Ovary (tissue), 3 donors: ENCODE measurements around the gene ENTR1.

Experiments
- CTCF ChIP-seq, 3 donors: fragments of 450-650 bp in 2 of 3; fragments of 200-600 bp in 1 of 3; IDR thresholded peaks; one replicate each; pipeline versions ENCODE4 v1.5.1 to v1.8.0; 2016 to 2022; ENCODE audit warnings: antibody characterized with exemption in 3 of 3, mild to moderate bottlenecking in 1 of 3
- EP300 ChIP-seq: sonication (generic); formaldehyde crosslinking; IDR thresholded peaks from one replicate; pipeline ENCODE4 v1.6.1; 2017; ENCODE audit warnings: antibody characterized with exemption
- donor health status: DM: no; HTN: no; CAD: no.

DNA sequence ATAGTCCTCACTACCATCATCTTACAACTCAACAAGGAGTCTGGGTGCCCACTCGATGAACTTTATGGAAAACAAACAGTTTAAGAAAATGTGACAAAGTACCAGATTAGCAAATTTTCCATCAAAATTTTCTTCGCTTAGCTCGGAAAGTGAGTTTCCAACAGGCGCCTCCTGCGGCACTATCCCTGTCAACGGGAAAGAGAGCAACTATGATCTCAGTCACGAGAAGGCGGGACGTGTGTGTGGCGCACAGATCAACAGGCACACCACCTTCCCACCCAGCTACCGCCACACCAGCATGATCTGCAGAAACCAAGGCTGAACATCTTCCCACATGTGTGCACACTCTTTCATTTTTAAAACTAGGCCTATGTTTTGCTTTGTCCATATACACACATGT is 42.9 kb upstream of the ENTR1 start:
- TF ChIP-seq CTCF (IDR thresholded peaks at IDR 0.05) (no peak), EP300 (no peak)
